Naive B cell (primary cell): ENCODE measurements around the gene TRIM64C. TPM values are rescaled to one million over a fixed set of nuclear protein-coding genes. Genes with fewer than 3 reads are reported as not detected.
"Not testable (repeated sequence)": the region's sequence is repeated elsewhere in the genome, so short reads cannot be mapped to it uniquely, and the experiment has no call there.

Source experiments
- ATAC-seq, 2 donors: fragments of 150-1000 bp; cut with Tn5 transposase; 2 replicates each; pipeline ENCODE4 v1.10.0; 2021; ENCODE audit warnings: low read depth in 2 of 2, mild to moderate bottlenecking in 2 of 2, moderate library complexity in 2 of 2
- DNase-seq: peaks from one replicate; pipeline ENCODE4 v3.0.0; 2022
- H3K27ac Mint-ChIP-seq, 6 donors: one replicate each; pipeline ENCODE4 v1.8.0; 2020 to 2022; ENCODE audit warnings: mild to moderate bottlenecking in 6 of 6, mixed read lengths in 6 of 6, moderate library complexity in 5 of 6, inconsistent platforms in 2 of 6
- H3K27me3 Mint-ChIP-seq, 3 donors: one replicate each; pipeline ENCODE4 v1.8.0; 2021 to 2022; ENCODE audit warnings: mixed read lengths in 3 of 3, mild to moderate bottlenecking in 1 of 3
- H3K36me3 Mint-ChIP-seq, 2 donors: one replicate each; pipeline ENCODE4 v1.8.0; 2020 to 2022; ENCODE audit warnings: mixed read lengths in 2 of 2, inconsistent platforms in 1 of 2, mild to moderate bottlenecking in 1 of 2
- H3K4me1 Mint-ChIP-seq, 3 donors: one replicate each; pipeline ENCODE4 v1.8.0; 2020 to 2022; ENCODE audit warnings: mixed read lengths in 3 of 3, inconsistent platforms in 1 of 3, mild to moderate bottlenecking in 1 of 3, moderate library complexity in 1 of 3
- H3K4me3 Mint-ChIP-seq, 8 donors: one replicate each; pipeline ENCODE4 v1.8.0; 2020 to 2022; ENCODE audit warnings: mild to moderate bottlenecking in 8 of 8, mixed read lengths in 8 of 8, moderate library complexity in 8 of 8, inconsistent platforms in 2 of 8
- H3K9me3 Mint-ChIP-seq, 7 donors: one replicate each; pipeline ENCODE4 v1.8.0; 2020 to 2022; ENCODE audit warnings: mixed read lengths in 7 of 7, mild to moderate bottlenecking in 5 of 7, inconsistent platforms in 2 of 7, moderate library complexity in 1 of 7
- polyA plus RNA-seq, 6 donors: library from polyadenylated mRNA; unstranded; fragments of 300-500 nt; fragmentation: Illumina TruSeq; gene quantifications; one replicate each; pipeline ENCODE4 v1.2.3, GENCODE V29; 2021; ENCODE audit warnings: low read depth in 6 of 6

The TRIM64C gene, protein sequence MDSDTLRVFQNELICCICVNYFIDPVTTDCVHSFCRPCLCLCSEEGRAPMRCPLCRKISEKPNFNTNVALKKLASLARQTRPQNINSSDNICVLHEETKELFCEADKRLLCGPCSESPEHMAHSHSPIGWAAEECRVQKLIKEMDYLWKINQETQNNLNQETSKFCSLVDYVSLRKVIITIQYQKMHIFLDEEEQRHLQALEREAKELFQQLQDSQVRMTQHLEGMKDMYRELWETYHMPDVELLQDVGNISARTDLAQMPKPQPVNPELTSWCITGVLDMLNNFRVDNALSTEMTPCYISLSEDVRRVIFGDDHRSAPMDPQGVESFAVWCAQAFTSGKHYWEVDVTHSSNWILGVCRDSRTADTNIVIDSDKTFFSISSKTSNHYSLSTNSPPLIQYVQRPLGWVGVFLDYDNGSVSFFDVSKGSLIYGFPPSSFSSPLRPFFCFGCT
- not detected for polyA plus RNA-seq

- not testable (repeated sequence) for H3K36me3 Mint-ChIP-seq, H3K27me3 Mint-ChIP-seq, H3K4me1 Mint-ChIP-seq, H3K9me3 Mint-ChIP-seq, DNase-seq, H3K27ac Mint-ChIP-seq, ATAC-seq, H3K4me3 Mint-ChIP-seq
Observed at GRCh38 chr11:49059012-49059411, at the start of gene TRIM64C. TRIM64C (minus strand) TSS chr11:49059112; CDS start chr11:49059112, 0 bp downstream.

- ATAC-seq, H3K4me3 Mint-ChIP-seq, H3K27me3 Mint-ChIP-seq, DNase-seq, H3K9me3 Mint-ChIP-seq, H3K4me1 Mint-ChIP-seq, H3K27ac Mint-ChIP-seq, H3K36me3 Mint-ChIP-seq: not testable (repeated sequence)
Observed at GRCh38 chr11:49102356-49102755, 43.4 kb upstream of the TRIM64C start.

DNA sequence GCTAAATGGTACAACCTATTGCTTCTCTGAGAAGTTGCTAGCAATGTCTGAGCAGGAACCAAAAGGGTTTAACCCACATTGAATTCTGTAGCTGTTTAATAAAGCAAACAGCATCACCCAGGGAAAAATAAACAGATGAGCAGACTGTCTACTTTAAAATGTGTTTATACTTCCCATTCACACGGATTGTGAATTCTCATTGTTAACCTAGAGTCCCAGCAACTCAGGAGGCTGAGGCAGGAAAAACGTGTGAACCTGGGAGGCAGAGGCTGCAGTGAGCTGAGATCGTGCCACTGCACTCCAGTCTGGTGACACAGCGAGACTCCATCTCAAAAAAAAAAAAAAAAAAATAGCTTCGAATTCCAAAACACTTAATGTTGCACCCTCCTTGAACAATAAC is 11.0 kb upstream of the TRIM64C start:
- H3K36me3 Mint-ChIP-seq, H3K9me3 Mint-ChIP-seq, ATAC-seq, H3K27me3 Mint-ChIP-seq, H3K4me1 Mint-ChIP-seq, DNase-seq, H3K4me3 Mint-ChIP-seq, H3K27ac Mint-ChIP-seq: not testable (repeated sequence)

GRCh38 chr11:49049821-49050220 is 9.1 kb downstream of the TRIM64C start:
- not testable (repeated sequence) for DNase-seq, H3K36me3 Mint-ChIP-seq, H3K27ac Mint-ChIP-seq, H3K27me3 Mint-ChIP-seq, ATAC-seq, H3K4me3 Mint-ChIP-seq, H3K4me1 Mint-ChIP-seq
- H3K9me3 Mint-ChIP-seq: peaks cover 0 to 16% (median 2%) of the 10 kb centered on the region in 7 donors

DNA sequence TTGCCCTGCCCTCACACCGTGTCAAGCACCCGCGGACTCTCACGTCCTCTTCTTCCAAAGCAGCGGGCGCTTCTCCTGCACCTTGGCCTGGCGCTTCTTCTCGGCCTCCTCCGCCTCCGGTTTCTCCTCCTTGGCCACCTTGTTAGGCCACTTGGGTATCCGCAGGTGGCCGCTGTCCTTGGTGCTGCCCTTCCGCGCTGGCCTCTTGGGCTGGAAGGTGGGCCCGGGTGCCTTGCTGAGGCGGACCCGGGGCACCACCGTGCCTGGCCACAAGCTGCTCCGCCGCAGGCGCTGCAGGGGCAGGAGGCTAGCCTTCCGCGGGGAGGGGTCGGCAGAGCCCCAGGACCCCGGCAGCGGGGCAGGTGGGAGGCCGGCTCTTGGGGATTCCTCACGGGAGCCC is 10.7 kb downstream of the TRIM64C start:
- not testable (repeated sequence) for H3K36me3 Mint-ChIP-seq, H3K27ac Mint-ChIP-seq, H3K27me3 Mint-ChIP-seq, DNase-seq, H3K4me3 Mint-ChIP-seq, ATAC-seq, H3K4me1 Mint-ChIP-seq
- H3K9me3 Mint-ChIP-seq: peaks cover 0 to 24% (median 6%) of the 10 kb centered on the region in 7 donors

DNA sequence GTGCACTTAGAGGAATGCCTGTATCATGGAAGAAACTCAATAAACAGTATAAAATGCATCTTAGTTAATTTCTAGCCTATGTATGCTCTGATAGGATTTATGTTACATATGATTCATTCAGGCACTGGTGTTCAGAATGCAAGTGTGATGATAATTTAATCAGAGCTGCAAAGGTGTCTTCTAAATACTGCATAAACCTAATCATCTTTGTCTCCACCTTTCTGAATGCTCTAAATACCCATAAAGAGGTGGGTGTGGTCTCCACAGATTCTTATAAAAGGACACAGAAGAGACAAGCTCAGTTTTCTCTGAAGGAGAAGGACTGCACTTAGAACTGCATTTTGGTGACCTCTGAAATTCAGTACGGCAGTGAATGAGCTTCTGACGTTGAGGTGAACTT is 30.4 kb downstream of the TRIM64C start, which contains the start of gene TRIM49B:
TSS of gene TRIM49B (plus strand) at position 301 of the 400 bp plus-strand sequence. CDS start 2,777 bp downstream, outside the sequence.
- H3K4me1 Mint-ChIP-seq, H3K27ac Mint-ChIP-seq, H3K4me3 Mint-ChIP-seq: not testable (repeated sequence)

More for the DNA sequence above, 30.4 kb downstream of the TRIM64C start, which contains the start of gene TRIM49B:
- not testable (repeated sequence) for DNase-seq, H3K27me3 Mint-ChIP-seq, H3K36me3 Mint-ChIP-seq, ATAC-seq, H3K9me3 Mint-ChIP-seq

Other genes with a start within 250 kb of the TRIM64C start
- gene TRIM51G, start 75.2 kb downstream of the TRIM64C start, polyA plus RNA-seq: not detected
- gene TRIM49B, start 30.3 kb downstream of the TRIM64C start, polyA plus RNA-seq: not detected
- not detected for gene FOLH1, start 149.5 kb upstream of the TRIM64C start, polyA plus RNA-seq